HepG2 (cell line): ENCODE data around the gene ACTN4. TPM values are rescaled to one million over a fixed set of nuclear protein-coding genes. Genes with fewer than 3 reads are reported as not detected.

Experiments
- AGO1 ChIP-seq: fragments of 200-400 bp; formaldehyde crosslinking; IDR thresholded peaks from 2 replicates; pipeline ENCODE4 v1.6.1; 2017; ENCODE audit warnings: mild to moderate bottlenecking, low read depth, low read length, moderate library complexity; ENCODE audit not compliant: poor library complexity, severe bottlenecking
- HOXA3 ChIP-seq: sonication (generic); formaldehyde crosslinking; IDR thresholded peaks from 2 replicates; pipeline ENCODE4 v1.5.0; 2020; ENCODE audit warnings: missing genetic modification reagents
- NR2C2 ChIP-seq: sonication (generic); formaldehyde crosslinking; IDR thresholded peaks from 2 replicates; pipeline ENCODE4 v1.4.0; 2020; ENCODE audit warnings: missing genetic modification reagents, mild to moderate bottlenecking, moderate library complexity, borderline replicate concordance
- PAX8 ChIP-seq: sonication (generic); formaldehyde crosslinking; IDR thresholded peaks from 2 replicates; pipeline ENCODE4 v1.8.0; 2022; ENCODE audit warnings: mild to moderate bottlenecking, missing genetic modification reagents, borderline replicate concordance
- POGZ ChIP-seq: sonication (generic); formaldehyde crosslinking; IDR thresholded peaks from 2 replicates; pipeline ENCODE4 v1.4.0; 2020; ENCODE audit warnings: mild to moderate bottlenecking, missing genetic modification reagents
- RFX5 ChIP-seq: IDR thresholded peaks from 2 replicates; pipeline ENCODE4 v1.6.1; 2011; ENCODE audit warnings: low read depth, low read length, improper control_type of control experiment
- SIN3A ChIP-seq: IDR thresholded peaks from 2 replicates; pipeline ENCODE4 v1.6.1; 2011; ENCODE audit warnings: low read depth, mild to moderate bottlenecking, control low read depth, low read length, borderline replicate concordance
- SMAD1 ChIP-seq: sonication (generic); formaldehyde crosslinking; IDR thresholded peaks from 2 replicates; pipeline ENCODE4 v1.4.0; 2020; ENCODE audit warnings: missing genetic modification reagents, low read depth, mild to moderate bottlenecking, borderline replicate concordance
- TAF15 ChIP-seq: fragments of 200-400 bp; formaldehyde crosslinking; IDR thresholded peaks from one replicate; pipeline ENCODE4 v1.6.1; 2018; ENCODE audit warnings: mild to moderate bottlenecking, low read depth, low read length; ENCODE audit not compliant: poor library complexity, severe bottlenecking
- TRIM24 ChIP-seq: sonication (generic); formaldehyde crosslinking; IDR thresholded peaks from 2 replicates; pipeline ENCODE4 v1.8.0; 2022; ENCODE audit warnings: mild to moderate bottlenecking, missing genetic modification reagents
- ZBTB1 ChIP-seq: sonication (generic); formaldehyde crosslinking; IDR thresholded peaks from 2 replicates; pipeline ENCODE4 v1.4.0; 2020; ENCODE audit warnings: missing genetic modification reagents, borderline replicate concordance
- ZBTB43 ChIP-seq: sonication (generic); formaldehyde crosslinking; conservative IDR thresholded peaks from 2 replicates; pipeline ENCODE4 v1.4.0; 2020; ENCODE audit warnings: missing genetic modification reagents
- ZNF281 ChIP-seq: sonication (generic); formaldehyde crosslinking; IDR thresholded peaks from 2 replicates; pipeline ENCODE4 v1.4.0; 2020; ENCODE audit warnings: missing genetic modification reagents, borderline replicate concordance
- ZNF343 ChIP-seq: sonication (generic); formaldehyde crosslinking; IDR thresholded peaks from 2 replicates; pipeline ENCODE4 v1.4.0; 2020; ENCODE audit warnings: mild to moderate bottlenecking, missing genetic modification reagents
- ZNF446 ChIP-seq: sonication (generic); formaldehyde crosslinking; IDR thresholded peaks from 2 replicates; pipeline ENCODE4 v1.5.0; 2020; ENCODE audit warnings: mild to moderate bottlenecking, missing genetic modification reagents
- polyA plus RNA-seq, 8 experiments: library from polyadenylated mRNA; depleted of rRNA in 3 of 8; stranded (reverse) in 7 of 8; unstranded in 1 of 8; fragments of >200 nt; fragmentation: Illumina TruSeq in 4 of 8; extraction: Trizol in 4 of 8; gene quantifications; 2 replicates each; pipeline versions ENCODE4 v1.2.1 to v1.2.3, GENCODE V29; 2011 to 2016; ENCODE audit warnings: low read depth in 4 of 8, missing spikeins in 1 of 8, mixed read lengths in 1 of 8; ENCODE audit not compliant: insufficient read depth in 1 of 8
- total RNA-seq, 5 experiments: library from RNA; depleted of rRNA; stranded (reverse); fragments of >200 nt; fragmentation: Illumina TruSeq; extraction: Trizol; gene quantifications; 2 replicates each; pipeline ENCODE4 v1.2.3, GENCODE V29; 2016; ENCODE audit warnings: low read depth in 1 of 5
- TF ChIP-seq, protein P1 (sequence below): IDR thresholded peaks from 2 replicates; pipeline ENCODE4 v1.6.1; 2012; ENCODE audit warnings: low read length, improper control_type of control experiment
- TF ChIP-seq, protein P2 (sequence below): sonication (generic); formaldehyde crosslinking; IDR thresholded peaks from 2 replicates; pipeline ENCODE4 v1.5.1; 2020; ENCODE audit warnings: mild to moderate bottlenecking, missing genetic modification reagents, borderline replicate concordance

The ACTN4 gene
- total and polyA plus RNA-seq, 2 of the 13 experiments (the other 11 are each of a cell fraction or from before 2014, with no cell fraction given): 171 to 192 TPM

GRCh38 chr19:38759590-38760003, 112.1 kb downstream of the ACTN4 start (continued):
- TF ChIP-seq, protein P1, sequence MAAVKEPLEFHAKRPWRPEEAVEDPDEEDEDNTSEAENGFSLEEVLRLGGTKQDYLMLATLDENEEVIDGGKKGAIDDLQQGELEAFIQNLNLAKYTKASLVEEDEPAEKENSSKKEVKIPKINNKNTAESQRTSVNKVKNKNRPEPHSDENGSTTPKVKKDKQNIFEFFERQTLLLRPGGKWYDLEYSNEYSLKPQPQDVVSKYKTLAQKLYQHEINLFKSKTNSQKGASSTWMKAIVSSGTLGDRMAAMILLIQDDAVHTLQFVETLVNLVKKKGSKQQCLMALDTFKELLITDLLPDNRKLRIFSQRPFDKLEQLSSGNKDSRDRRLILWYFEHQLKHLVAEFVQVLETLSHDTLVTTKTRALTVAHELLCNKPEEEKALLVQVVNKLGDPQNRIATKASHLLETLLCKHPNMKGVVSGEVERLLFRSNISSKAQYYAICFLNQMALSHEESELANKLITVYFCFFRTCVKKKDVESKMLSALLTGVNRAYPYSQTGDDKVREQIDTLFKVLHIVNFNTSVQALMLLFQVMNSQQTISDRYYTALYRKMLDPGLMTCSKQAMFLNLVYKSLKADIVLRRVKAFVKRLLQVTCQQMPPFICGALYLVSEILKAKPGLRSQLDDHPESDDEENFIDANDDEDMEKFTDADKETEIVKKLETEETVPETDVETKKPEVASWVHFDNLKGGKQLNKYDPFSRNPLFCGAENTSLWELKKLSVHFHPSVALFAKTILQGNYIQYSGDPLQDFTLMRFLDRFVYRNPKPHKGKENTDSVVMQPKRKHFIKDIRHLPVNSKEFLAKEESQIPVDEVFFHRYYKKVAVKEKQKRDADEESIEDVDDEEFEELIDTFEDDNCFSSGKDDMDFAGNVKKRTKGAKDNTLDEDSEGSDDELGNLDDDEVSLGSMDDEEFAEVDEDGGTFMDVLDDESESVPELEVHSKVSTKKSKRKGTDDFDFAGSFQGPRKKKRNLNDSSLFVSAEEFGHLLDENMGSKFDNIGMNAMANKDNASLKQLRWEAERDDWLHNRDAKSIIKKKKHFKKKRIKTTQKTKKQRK: no peak
- TF ChIP-seq TRIM24 (CRISPR knock-in tag): no peak
- TF ChIP-seq TAF15: no peak
- TF ChIP-seq NR2C2 (CRISPR knock-in tag): peak; percentile 78
- peak; percentile 78 for TF ChIP-seq POGZ (CRISPR knock-in tag)
- TF ChIP-seq, protein P2, sequence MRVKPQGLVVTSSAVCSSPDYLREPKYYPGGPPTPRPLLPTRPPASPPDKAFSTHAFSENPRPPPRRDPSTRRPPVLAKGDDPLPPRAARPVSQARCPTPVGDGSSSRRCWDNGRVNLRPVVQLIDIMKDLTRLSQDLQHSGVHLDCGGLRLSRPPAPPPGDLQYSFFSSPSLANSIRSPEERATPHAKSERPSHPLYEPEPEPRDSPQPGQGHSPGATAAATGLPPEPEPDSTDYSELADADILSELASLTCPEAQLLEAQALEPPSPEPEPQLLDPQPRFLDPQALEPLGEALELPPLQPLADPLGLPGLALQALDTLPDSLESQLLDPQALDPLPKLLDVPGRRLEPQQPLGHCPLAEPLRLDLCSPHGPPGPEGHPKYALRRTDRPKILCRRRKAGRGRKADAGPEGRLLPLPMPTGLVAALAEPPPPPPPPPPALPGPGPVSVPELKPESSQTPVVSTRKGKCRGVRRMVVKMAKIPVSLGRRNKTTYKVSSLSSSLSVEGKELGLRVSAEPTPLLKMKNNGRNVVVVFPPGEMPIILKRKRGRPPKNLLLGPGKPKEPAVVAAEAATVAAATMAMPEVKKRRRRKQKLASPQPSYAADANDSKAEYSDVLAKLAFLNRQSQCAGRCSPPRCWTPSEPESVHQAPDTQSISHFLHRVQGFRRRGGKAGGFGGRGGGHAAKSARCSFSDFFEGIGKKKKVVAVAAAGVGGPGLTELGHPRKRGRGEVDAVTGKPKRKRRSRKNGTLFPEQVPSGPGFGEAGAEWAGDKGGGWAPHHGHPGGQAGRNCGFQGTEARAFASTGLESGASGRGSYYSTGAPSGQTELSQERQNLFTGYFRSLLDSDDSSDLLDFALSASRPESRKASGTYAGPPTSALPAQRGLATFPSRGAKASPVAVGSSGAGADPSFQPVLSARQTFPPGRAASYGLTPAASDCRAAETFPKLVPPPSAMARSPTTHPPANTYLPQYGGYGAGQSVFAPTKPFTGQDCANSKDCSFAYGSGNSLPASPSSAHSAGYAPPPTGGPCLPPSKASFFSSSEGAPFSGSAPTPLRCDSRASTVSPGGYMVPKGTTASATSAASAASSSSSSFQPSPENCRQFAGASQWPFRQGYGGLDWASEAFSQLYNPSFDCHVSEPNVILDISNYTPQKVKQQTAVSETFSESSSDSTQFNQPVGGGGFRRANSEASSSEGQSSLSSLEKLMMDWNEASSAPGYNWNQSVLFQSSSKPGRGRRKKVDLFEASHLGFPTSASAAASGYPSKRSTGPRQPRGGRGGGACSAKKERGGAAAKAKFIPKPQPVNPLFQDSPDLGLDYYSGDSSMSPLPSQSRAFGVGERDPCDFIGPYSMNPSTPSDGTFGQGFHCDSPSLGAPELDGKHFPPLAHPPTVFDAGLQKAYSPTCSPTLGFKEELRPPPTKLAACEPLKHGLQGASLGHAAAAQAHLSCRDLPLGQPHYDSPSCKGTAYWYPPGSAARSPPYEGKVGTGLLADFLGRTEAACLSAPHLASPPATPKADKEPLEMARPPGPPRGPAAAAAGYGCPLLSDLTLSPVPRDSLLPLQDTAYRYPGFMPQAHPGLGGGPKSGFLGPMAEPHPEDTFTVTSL (CRISPR knock-in tag): peak; percentile 58; the same call in 1 of the 2 replicates
- TF ChIP-seq HOXA3 (CRISPR knock-in tag): peak; percentile 92
- TF ChIP-seq ZNF281 (CRISPR knock-in tag): 0 out of 2 replicates have a peak, but pooled peaks have one; percentile 7
- TF ChIP-seq SIN3A: no peak
- peak; percentile 91 for TF ChIP-seq ZBTB43 (CRISPR knock-in tag)
- no peak; the same call in 1 of the 2 replicates for TF ChIP-seq ZBTB1 (CRISPR knock-in tag)
- no peak for TF ChIP-seq RFX5
- no peak for TF ChIP-seq PAX8 (CRISPR knock-in tag)
- TF ChIP-seq AGO1: no peak
- TF ChIP-seq ZNF446 (CRISPR knock-in tag): no peak
- no peak for TF ChIP-seq SMAD1
- TF ChIP-seq ZNF343: no peak
